DMS114 treated with DMSO at 0.1 percent for 48 hours (cell line): ENCODE results near the gene OSBPL5.
A peak's percentile ranks its signal among the peaks of the same experiment; 100 is the strongest.

ENCODE experiments used
- DNase-seq: peaks from one replicate; lab custom pipeline; 2025; ENCODE audit not compliant: unreplicated experiment; lab: John Stamatoyannopoulos, UW

Gene OSBPL5

DNA sequence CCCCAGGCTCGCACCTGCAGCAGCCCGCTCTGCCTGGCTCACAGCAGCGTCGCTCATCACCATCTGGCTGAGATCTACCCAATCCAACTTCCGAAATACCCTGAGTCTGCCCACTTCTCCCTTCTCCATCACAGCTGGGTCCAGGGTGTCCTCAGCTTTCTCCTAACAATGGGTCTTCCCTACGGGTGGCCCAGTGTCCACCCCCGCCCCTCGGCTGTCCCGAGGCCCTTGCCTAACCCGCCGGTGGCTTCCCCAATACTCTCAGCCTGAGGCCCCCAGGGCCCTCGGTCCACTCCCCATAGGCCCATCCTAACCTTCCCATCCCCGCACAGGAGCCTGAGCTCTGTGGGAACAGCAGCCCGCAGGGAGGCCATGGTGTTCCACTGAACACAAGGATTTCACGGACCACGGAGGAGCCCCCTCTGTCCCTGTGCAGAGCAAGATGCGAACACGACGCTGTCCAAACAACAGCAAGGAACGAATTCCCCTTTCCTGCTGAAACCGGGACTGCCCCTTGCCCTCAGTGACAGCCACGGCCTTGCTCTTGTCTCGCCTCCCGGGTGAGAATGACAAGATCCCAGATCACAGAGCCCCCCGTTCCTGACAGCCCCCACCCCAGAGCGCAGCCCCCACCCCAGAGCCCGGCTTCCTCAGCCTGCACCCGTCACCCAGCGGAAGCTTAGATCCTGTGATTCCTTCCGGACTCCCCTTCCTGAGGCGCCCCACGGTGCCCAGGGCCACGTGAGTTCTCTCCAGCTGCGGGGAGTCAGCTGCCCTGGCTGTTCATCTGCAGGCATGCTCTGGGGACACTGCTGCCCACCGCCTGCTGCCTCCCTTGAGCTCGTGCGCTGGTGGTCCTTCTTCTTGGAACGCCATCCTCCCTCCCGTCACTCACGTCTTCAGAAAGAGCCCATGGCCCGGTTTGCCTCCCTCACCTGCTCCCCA, 59.0 kb downstream of the OSBPL5 start:
- DNase-seq, result no peak

- DNase-seq, result no peak
Observed at GRCh38 chr11:3104961-3105790, 59.9 kb downstream of the OSBPL5 start.

DNA sequence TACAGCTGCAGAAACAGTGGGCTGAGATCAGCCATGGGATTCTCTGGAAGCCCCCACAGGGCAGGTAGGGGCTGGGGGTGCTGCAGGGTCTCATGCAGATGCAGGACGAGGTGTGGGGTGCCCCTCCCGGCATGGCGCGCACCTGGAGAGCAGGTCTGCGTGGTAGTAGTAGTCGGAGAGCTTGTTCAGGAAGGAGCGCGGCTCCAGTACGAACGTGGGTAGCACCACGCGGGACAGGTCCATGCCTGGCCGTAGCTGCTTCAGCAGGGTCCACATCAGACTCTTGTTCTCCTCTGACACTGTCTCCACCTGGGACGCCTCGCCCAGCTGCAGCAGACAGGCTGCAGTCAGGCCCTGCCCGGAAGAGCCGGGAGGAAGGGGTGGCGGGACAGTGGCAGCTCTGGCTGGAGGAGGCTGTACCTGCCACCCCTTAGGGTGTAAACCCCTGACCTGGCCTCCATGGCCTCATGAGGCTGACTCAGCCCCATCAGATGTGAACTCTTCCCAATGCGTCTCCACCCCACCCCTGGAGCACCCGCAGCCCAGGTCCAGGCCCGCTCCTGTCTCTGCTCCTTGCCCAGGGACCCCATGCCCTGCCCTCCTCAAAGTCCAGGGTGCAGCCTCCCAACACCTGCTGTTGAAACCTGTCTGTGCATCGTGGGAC, 60.9 kb downstream of the OSBPL5 start:
- DNase-seq, result no peak

DNA sequence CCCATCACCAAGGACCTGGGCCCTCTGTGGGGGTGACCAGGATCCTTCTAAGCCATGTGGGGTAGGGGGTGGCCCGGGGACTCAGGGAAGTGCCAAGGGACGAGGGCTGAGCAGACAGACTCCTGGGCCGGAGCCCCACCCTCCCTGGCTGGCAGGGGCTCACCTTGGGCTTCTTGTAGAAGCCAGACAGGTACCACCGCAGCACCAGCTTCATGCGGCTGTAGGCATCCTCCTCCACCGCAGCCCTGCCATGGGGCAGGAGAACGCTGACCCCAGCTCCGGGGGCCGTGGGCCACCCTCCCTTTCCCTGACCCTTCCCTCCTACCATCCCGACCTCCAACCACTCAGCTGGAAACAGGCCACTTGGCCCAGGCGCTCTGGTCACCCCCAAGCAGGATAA, 62.0 kb downstream of the OSBPL5 start:
- no peak for DNase-seq

DNA sequence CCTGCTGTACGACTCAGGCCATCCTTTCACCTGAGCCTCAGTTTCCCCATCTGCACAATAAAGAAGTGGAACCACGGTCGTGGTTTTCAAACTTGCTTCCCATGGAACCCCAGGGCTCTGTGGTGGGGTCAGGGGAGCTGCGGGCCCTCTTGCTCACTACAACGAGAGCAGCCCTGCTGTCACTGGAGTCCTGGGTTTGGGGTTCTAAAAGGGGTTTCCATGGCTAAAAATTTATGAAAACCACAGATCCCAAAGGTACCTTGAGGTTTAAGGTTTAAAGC, 62.5 kb downstream of the OSBPL5 start:
- DNase-seq, result no peak

DNA sequence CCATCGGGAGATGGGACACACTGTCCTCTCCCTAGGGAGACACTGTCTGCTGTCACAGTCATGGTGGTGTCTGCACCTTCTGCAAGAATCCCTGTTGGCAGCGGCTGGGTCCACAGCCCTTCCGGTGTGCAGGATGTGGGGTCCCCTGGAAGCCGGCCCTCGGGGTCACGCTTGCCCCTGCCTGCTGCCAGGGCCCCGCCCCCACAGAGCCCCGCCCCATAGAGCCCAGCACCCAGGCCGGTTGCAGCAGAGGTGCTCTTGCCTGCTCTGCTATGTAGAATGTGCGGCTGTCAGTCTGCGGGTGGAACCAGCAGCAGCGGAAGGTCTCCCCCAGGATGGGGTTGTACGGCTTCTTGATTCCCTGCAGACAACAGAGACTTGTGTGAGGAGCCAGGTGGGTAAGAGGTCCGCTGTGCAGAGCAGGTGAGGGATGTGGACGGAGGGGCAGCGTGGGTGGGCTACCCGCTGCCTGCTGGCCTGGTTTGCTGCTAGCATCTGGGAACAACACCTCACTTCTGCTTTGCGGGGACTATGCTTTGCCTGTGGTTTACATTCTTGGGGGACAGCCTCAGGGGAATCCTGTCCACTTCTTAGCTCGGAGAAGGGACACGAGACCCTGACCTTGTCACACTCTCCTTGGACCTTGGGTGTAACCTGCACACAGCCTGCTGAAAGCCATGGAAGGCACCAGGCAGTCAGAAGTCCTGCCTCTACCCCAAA, 63.0 kb downstream of the OSBPL5 start:
- DNase-seq, result no peak

DNA sequence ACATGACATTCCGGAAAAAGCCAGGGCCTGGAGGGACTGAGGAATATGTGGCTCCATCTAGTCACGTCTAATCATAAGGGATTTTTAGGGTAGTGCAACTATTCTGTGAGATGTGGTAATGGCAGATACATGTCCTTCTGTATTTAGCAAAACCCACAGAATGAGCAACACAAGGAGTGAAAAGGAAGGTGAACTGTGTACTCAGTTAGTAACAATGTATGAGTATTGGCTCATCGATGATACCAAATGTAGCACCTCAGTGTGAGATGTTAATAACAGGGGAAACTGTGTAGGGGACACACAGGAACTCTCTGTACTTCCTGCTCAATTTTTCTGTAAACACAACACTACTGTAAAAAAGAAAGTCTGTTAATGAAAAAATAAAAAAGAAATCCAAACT, 65.9 kb downstream of the OSBPL5 start:
- no peak for DNase-seq

DNA sequence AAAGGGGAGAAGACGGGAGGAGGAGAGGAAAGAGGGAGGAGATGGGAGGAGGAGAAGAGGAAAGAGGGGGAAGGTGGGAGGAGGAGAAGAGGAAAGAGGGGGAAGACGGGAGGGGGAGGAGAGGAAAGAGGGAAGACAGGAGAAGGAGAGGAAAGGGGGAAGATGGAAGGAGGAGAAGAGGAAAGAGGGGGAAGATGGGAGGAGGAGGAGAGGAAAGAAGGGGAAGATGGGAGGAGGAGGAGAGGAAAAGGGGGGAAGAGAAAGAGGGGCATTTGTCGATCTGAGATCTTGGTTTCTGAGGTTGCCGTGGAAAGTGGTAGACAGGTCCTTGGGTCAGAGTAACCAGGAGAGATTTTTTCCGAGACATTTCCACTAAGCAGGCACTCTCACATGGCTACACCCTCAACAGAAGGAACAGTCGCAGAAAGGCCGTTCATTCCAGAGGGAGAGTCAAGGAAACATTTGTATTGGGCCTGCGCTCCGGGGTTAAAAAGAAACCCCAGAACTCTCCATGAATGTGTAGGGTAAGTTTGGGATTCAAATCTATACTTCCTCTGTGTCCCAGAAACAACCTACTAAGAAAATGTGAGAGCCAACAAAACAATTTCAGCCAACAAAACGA, 68.1 kb downstream of the OSBPL5 start:
- no peak for DNase-seq

DNA sequence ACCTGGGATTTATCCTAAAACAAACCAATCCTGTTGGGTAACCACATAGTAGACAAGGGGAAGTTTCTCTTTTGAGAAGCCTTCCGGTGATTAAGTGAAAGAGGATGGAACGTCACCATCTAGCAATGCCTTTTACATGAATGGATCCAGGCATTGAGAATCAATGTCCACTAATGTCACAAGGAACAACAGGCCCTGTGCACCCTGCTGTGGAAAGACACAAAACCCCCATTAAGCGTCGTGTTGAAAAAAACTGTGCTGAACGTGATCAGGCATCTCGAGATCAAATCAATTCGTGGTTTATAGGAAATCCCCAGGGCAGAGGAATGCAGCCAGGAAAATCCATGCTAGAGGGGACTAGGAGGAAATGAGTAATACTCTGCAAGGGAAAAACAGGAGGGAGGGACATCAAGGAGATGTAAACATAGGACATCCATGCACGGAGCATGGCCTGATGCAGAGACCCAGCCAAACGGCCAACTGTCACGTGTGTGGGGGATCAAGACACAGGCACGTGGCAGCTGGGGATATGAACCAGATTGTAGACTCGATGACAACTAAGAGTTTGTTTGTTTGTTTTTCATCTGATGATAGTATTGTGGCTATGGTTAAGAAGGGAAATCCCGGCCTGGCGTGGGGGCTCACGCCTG, 69.3 kb downstream of the OSBPL5 start:
- DNase-seq, result no peak

- DNase-seq, result no peak
Observed at GRCh38 chr11:3094223-3094824, 70.8 kb downstream of the OSBPL5 start.

DNA sequence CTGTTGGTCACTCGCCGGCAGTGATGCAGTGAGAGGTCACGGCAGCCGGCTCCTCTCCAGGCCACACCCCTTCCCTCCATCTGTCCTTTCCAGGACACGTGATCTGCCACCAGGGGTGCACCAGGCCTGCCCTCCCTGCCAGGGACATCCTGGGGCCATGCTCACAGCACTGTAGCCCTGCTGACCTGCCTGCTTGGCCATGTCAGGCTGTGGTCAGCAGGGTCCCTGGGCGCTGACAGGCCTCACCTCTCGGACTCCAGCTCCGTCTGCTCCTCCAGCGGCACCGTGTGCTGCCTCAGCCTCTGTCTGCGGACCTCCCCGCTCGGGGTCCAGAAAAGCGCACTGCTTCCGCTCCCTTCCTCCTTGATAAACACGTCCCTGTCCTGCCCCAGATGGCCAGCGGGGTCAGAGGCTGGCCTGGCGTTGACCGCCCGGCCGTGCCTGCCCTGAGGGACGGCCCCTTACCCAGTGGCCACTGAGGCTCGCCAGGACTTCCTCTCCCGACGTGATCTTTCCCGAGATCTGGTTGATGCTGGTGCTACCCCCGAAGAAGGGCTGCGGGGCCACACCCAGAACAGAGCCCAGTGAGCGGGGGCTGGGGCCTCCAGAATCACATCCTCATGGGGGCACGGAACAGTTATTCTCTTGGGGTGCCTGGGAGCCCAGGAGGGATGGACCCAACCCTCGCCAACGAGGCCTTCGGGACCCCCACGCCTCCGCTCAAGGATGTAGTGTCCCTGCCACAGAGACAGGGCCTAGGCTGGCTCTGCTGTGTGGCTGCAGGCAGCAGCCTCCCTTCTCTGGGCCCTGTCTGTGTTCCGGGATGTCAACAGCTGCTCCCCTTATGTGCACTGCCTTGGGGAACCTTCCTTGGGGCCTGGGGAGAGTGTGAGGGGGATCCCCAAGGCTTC, 71.6 kb downstream of the OSBPL5 start:
- no peak for DNase-seq

DNA sequence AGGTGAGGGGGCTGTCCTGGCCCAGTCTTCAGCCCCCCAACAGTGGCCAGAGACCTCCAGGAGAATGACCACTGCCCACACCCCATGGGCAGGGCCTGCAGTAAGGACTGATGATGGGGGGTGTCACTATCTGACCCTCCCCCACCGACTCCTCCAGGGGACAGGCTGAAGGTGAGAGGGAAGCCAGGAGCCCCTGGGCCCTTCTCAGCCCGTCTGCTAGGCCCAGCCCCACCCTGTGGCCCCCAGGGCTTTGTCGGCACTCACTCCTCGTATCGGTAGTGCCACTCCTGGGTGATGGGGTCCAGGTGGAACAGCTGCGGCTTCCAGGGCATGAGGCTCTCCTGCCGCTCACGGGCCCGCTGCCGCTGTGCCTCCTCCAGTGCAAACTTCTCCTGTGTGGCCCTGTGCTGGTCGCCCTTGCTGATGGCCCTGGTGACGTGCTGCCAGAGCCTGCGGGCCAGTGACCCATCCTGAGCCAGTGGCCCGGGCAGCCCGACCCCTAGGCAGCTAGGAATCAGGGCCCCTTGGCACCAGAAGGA, 72.4 kb downstream of the OSBPL5 start:
- DNase-seq, result no peak

DNA sequence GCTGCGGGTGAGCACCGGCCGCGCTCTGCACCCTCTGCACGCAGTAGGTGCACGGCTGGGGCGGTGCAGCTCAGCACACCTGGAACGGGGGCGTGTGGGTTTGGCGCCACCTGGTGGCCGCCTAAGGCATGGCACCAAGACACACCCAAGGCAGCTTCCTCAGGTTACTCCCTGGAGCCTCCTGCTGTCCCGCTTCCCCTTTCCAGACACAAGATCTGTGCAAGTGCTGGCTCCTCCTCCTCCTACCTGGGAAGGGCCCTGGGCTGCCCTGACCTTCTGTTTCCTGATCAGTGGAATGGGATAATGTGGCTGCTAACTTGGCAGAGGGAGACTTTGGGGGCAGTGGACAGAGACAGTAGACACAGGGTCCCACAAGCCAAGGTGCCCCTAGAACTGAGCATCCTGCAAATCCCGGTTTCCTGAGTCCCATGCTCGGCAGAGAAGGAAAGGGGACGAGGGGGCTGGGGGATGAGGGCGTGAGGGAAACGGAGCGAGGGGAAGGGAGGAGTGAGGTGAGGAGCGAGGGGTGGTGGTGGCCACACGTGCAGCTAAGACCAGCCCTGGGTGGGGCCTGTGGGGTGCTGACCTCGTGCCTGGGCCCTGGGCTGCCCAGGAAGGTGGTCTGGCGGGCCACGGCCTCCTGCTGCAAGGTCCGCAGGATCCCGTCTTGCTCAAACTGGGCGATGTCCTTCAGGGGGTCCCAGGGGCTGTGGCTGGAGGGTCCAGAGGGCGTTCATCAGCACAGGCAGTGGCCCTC, 73.1 kb downstream of the OSBPL5 start:
- DNase-seq, result peak; percentile 31

DNA sequence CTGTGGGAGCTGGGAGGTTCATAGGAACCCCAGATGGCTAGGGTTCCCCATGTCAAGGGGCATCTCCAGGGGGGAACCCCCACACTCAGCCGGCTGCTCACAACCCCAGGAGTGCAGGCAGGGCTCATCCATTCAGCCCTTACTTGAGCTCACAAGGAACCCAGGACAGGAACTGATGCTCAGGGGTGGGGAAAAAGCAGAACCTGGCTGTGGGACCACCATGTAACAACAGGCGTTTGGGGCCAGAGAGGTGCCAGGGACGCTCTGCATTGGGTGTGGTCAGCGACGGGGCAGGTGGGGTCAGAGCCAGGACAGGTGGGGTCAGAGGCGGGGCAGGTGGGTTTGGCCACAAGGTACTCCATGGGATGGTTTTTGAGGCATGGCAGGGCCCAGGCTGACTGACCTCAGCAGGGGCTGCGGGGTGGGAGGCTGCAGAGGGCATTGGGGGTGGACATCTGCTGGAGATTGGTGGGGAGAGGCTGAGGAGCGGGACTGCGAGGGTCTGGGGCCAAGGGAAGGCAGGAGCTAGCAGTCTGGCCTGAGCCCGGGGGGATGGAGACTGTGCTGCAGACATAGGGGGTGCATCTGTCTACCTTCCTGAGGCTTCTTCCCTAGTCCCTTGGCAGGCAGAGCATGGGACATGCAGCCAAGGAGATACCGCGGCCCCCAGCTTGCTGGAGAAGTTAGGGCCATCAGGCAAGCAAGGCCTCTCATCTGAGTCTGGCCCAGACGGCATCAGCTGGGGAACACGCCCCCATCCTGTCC, 73.8 kb downstream of the OSBPL5 start:
- no peak for DNase-seq

- no peak for DNase-seq
Observed at GRCh38 chr11:3090096-3090901, 74.8 kb downstream of the OSBPL5 start.
